K562 (cell line): ENCODE results near the gene ZMYM4. TPM values are rescaled to one million over a fixed set of nuclear protein-coding genes. Genes with fewer than 3 reads are reported as not detected.

ENCODE experiments used
- ARID2 ChIP-seq: fragments of 450-650 bp; IDR thresholded peaks from 2 replicates; pipeline ENCODE4 v1.6.1; 2017; ENCODE audit warnings: antibody characterized with exemption, mild to moderate bottlenecking
- CEBPB ChIP-seq: fragments of 450-650 bp; IDR thresholded peaks from 2 replicates; pipeline ENCODE4 v1.6.1; 2016; ENCODE audit warnings: missing genetic modification characterization, missing compliant biosample characterization
- DEAF1 ChIP-seq: fragments of 450-650 bp; formaldehyde crosslinking; IDR thresholded peaks from 2 replicates; pipeline ENCODE4 v1.4.0; 2020; ENCODE audit warnings: mild to moderate bottlenecking, moderate library complexity
- DMBX1 ChIP-seq: fragments of 250-450 bp; sonication (Bioruptor Pico); IDR thresholded peaks from 2 replicates; pipeline ENCODE4 v1.8.0; 2022; ENCODE audit warnings: inconsistent platforms, mild to moderate bottlenecking, moderate library complexity, borderline replicate concordance
- E2F6 ChIP-seq, 2 experiments: IDR thresholded peaks; 2 replicates each; pipeline ENCODE4 v1.6.1; 2011; ENCODE audit warnings: borderline replicate concordance in 1 of 2, control low read depth in 1 of 2, low read depth in 1 of 2, low read length in 1 of 2, mild to moderate bottlenecking in 1 of 2, mixed read lengths in 1 of 2, moderate library complexity in 1 of 2; ENCODE audit not compliant: insufficient read depth in 1 of 2, insufficient read length in 1 of 2, poor library complexity in 1 of 2, severe bottlenecking in 1 of 2; ENCODE audit errors: extremely low read depth in 1 of 2
- EGR1 ChIP-seq: fragments of 450-650 bp; conservative IDR thresholded peaks from 2 replicates; pipeline ENCODE4 v1.6.1; 2017; ENCODE audit warnings: mild to moderate bottlenecking
- ELK3 ChIP-seq: fragments of 450-650 bp; formaldehyde crosslinking; IDR thresholded peaks from 2 replicates; pipeline ENCODE4 v1.4.0; 2020; ENCODE audit warnings: mild to moderate bottlenecking
- GABPA ChIP-seq: fragments of 200-800 bp; sonication (Bioruptor generic); conservative IDR thresholded peaks from 2 replicates; pipeline ENCODE4 v1.6.1; 2016; ENCODE audit warnings: low read depth, missing genetic modification characterization, missing compliant biosample characterization
- ILK ChIP-seq: fragments of 450-650 bp; IDR thresholded peaks from 2 replicates; pipeline ENCODE4 v1.6.1; 2016; ENCODE audit warnings: missing genetic modification characterization, low read depth, mild to moderate bottlenecking, missing compliant biosample characterization, moderate library complexity, borderline replicate concordance
- MTA2 ChIP-seq: fragments of 450-650 bp; IDR thresholded peaks from 2 replicates; pipeline ENCODE4 v1.6.1; 2016; ENCODE audit warnings: low read depth
- SMARCE1 ChIP-seq: fragments of 450-650 bp; IDR thresholded peaks from 2 replicates; pipeline ENCODE4 v1.7.1; 2016; ENCODE audit warnings: mild to moderate bottlenecking
- SNRNP70 ChIP-seq: fragments of 200-400 bp; formaldehyde crosslinking; optimal IDR thresholded peaks from 2 replicates; pipeline ENCODE3; 2017; ENCODE audit warnings: low read depth, low read length
- TGIF2 ChIP-seq: sonication (generic); formaldehyde crosslinking; IDR thresholded peaks from 2 replicates; pipeline ENCODE4 v1.8.1; 2022; ENCODE audit warnings: mild to moderate bottlenecking, missing genetic modification reagents, moderate library complexity
- XRCC3 ChIP-seq: fragments of 450-650 bp; IDR thresholded peaks from 2 replicates; pipeline ENCODE4 v1.6.1; 2017; ENCODE audit warnings: mild to moderate bottlenecking, moderate library complexity
- ZBTB2 ChIP-seq: fragments of 450-650 bp; IDR thresholded peaks from 2 replicates; pipeline ENCODE4 v1.6.1; 2016; ENCODE audit warnings: antibody characterized with exemption
- ZBTB9 ChIP-seq: fragments of 450-650 bp; formaldehyde crosslinking; IDR thresholded peaks from 2 replicates; pipeline ENCODE4 v1.4.0; 2020; ENCODE audit warnings: mild to moderate bottlenecking, moderate library complexity
- ZNF217 ChIP-seq: sonication (generic); formaldehyde crosslinking; IDR thresholded peaks from 2 replicates; pipeline ENCODE4 v1.8.0; 2022; ENCODE audit warnings: mild to moderate bottlenecking, missing genetic modification reagents
- ZNF444 ChIP-seq: fragments of 250-450 bp; sonication (Bioruptor Pico); IDR thresholded peaks from 2 replicates; pipeline ENCODE4 v1.4.0; 2020; ENCODE audit warnings: mild to moderate bottlenecking, moderate library complexity
- ZNF561 ChIP-seq: fragments of 450-650 bp; formaldehyde crosslinking; conservative IDR thresholded peaks from 2 replicates; pipeline ENCODE4 v1.4.0; 2020; ENCODE audit warnings: mild to moderate bottlenecking, moderate library complexity
- ZNF584 ChIP-seq: fragments of 200-800 bp; sonication (Bioruptor generic); IDR thresholded peaks from 2 replicates; pipeline ENCODE4 v1.6.1; 2016; ENCODE audit warnings: low read depth, mild to moderate bottlenecking, missing genetic modification characterization, missing compliant biosample characterization
- polyA plus RNA-seq, 8 experiments: library from polyadenylated mRNA; depleted of rRNA in 4 of 8; stranded (reverse) in 5 of 8; unstranded in 3 of 8; fragments of >200 nt; fragmentation: Nextera tagmentation in 2 of 8; fragmentation: Illumina TruSeq in 1 of 8; extraction: Ambion mirVana in 2 of 8; extraction: Trizol in 1 of 8; gene quantifications; 2 replicates each; pipeline versions ENCODE4 v1.2.1 to v1.2.3, GENCODE V29; 2011 to 2014; ENCODE audit warnings: inconsistent platforms in 1 of 8, missing spikeins in 1 of 8
- total RNA-seq, 7 experiments: library from RNA; depleted of rRNA in 6 of 7; stranded (reverse); fragments of >200 nt in 6 of 7; fragmentation: Illumina TruSeq in 2 of 7; extraction: Trizol in 2 of 7; gene quantifications; 2 replicates each; pipeline versions ENCODE4 v1.2.1 to v1.2.3, GENCODE V29; 2011 to 2021; ENCODE audit warnings: low replicate concordance in 1 of 7

Gene ZMYM4
- total and polyA plus RNA-seq, 9 of the 15 experiments (the other 6 are each of a cell fraction or from before 2014, with no cell fraction given), result 15.2 to 77.2 (median 63.3) TPM

GRCh38 chr1:35278886-35279554 is 10.5 kb downstream of the ZMYM4 start (continued):
- TF ChIP-seq E2F6 (IDR thresholded peaks at IDR 0.05; ENCODE audit: borderline replicate concordance in 1 of 2, extremely low read depth in 1 of 2, insufficient read depth in 1 of 2, insufficient read length in 1 of 2, low read depth in 1 of 2, low read length in 1 of 2, poor library complexity in 1 of 2, severe bottlenecking in 1 of 2) (peak; percentile 80 to 86), SMARCE1 (peak; percentile 98), ARID2 (no peak), ZBTB2 (peak; percentile 66; the same call in 1 of the 2 replicates), ZNF217 (CRISPR knock-in tag) (no peak), DEAF1 (CRISPR knock-in tag) (peak; percentile 36; the same call in 1 of the 2 replicates), SNRNP70 (no peak), ZBTB9 (0 out of 2 replicates have a peak, but pooled peaks have one; percentile 52), TGIF2 (CRISPR knock-in tag) (no peak), EGR1 (no peak), ZNF584 (peak; percentile 25; the same call in 1 of the 2 replicates), ZNF561 (no peak), ELK3 (CRISPR knock-in tag) (no peak), CEBPB (tag) (0 out of 2 replicates have a peak, but pooled peaks have one; percentile 53), MTA2 (peak; percentile 76), ILK (tag) (no peak), GABPA (tag) (peak; percentile 51; the same call in 1 of the 2 replicates), DMBX1 (peak; percentile 84; the same call in 1 of the 2 replicates), ZNF444 (CRISPR knock-in tag) (peak; percentile 47; the same call in 1 of the 2 replicates), XRCC3 (no peak)
